HepG2 (cell line): ENCODE data around the gene PRELP. TPM values are rescaled to one million over a fixed set of nuclear protein-coding genes. Genes with fewer than 3 reads are reported as not detected.

ENCODE experiments used
- ATAC-seq: fragments of 200-7000 bp; cut with Tn5 transposase; 3 replicates; pipeline ENCODE4 v1.9.1; 2020; ENCODE audit warnings: mild to moderate bottlenecking, moderate library complexity
- BruUV-seq: library from RNA; stranded (reverse); fragments of 400-500 nt; replicated peaks from 2 replicates; lab custom pipeline; 2021; lab: Mats Ljungman, UMichigan
- CTCF ChIA-PET: fragments of 300-600 bp; formaldehyde crosslinking; extraction: SDS; loops from one replicate; lab custom pipeline; 2021; ENCODE audit warnings: low total read pairs, inconsistent platforms, low intra/inter-chr PET ratio; lab: Yijun Ruan, JAX
- POLR2A ChIA-PET: fragments of 350-600 bp; sonication (Branson Sonifier 250); formaldehyde crosslinking; loops from one replicate; lab custom pipeline; 2020; ENCODE audit warnings: antibody characterized with exemption, inconsistent platforms; lab: Yijun Ruan, JAX
- DNase-seq: peaks from one replicate; pipeline ENCODE4 v3.0.0-alpha.2; 2015; ENCODE audit warnings: low spot score
- FAIRE-seq: peaks from 3 replicates; lab custom pipeline; 2011; peaks lifted over from hg19 to GRCh38; lab: Jason Lieb, UNC
- H2AFZ ChIP-seq: one replicate; pipeline ENCODE4 v1.6.1; 2011; ENCODE audit warnings: low read length, inconsistent platforms
- H3K27ac ChIP-seq: fragments of 300-600 bp; 3 replicates; pipeline ENCODE4 v1.8.0; 2011; ENCODE audit warnings: mixed run types, mild to moderate bottlenecking, mixed read lengths, low read length, inconsistent platforms; ENCODE audit not compliant: insufficient read depth; ENCODE audit errors: extremely low read length
- H3K27me3 ChIP-seq, 2 experiments: fragments of 200-600 bp in 1 of 2; 2 replicates in 1 of 2; 3 replicates in 1 of 2; pipeline versions ENCODE4 v1.6.0 to v1.8.0; 2011; ENCODE audit warnings: low read length in 2 of 2, mild to moderate bottlenecking in 2 of 2, moderate library complexity in 2 of 2, inconsistent platforms in 1 of 2; ENCODE audit not compliant: insufficient read depth in 2 of 2, control insufficient read depth in 1 of 2
- H3K36me3 ChIP-seq, 2 experiments: fragments of 200-600 bp in 1 of 2; replicated peaks in 1 of 2; 2 replicates in 1 of 2; 3 replicates in 1 of 2; pipeline versions ENCODE4 v1.5.1 to v1.8.0; 2011; ENCODE audit warnings: low read length in 2 of 2, inconsistent platforms in 1 of 2; ENCODE audit not compliant: insufficient read depth in 2 of 2, control insufficient read depth in 1 of 2
- H3K4me1 ChIP-seq: 2 replicates; pipeline ENCODE4 v1.5.1; 2012; ENCODE audit warnings: low read length, inconsistent platforms; ENCODE audit not compliant: insufficient read depth
- H3K4me2 ChIP-seq: 2 replicates; pipeline ENCODE4 v1.6.0; 2011; ENCODE audit warnings: low read depth, low read length, inconsistent platforms
- H3K4me3 ChIP-seq, 3 experiments: fragments of 200-600 bp in 1 of 3; sonication (generic), shearing (Covaris generic) in 1 of 3; replicated peaks in 1 of 3; 2 replicates each; pipeline ENCODE4 v1.5.1; 2011 to 2016; ENCODE audit warnings: low read length in 3 of 3, inconsistent platforms in 2 of 3, low read depth in 2 of 3, mild to moderate bottlenecking in 2 of 3, control low read depth in 1 of 3, mixed read lengths in 1 of 3; ENCODE audit not compliant: insufficient read depth in 1 of 3
- H3K79me2 ChIP-seq: one replicate; pipeline ENCODE4 v1.6.1; 2011; ENCODE audit warnings: low read length, inconsistent platforms; ENCODE audit not compliant: insufficient read depth
- H3K9ac ChIP-seq: 2 replicates; pipeline ENCODE4 v1.6.0; 2011; ENCODE audit warnings: mild to moderate bottlenecking, low read depth, low read length, inconsistent platforms; ENCODE audit not compliant: insufficient read depth
- H3K9me3 ChIP-seq: 2 replicates; pipeline ENCODE4 v1.5.1; 2012; ENCODE audit warnings: mild to moderate bottlenecking, low read length
- H4K20me1 ChIP-seq: 2 replicates; pipeline ENCODE4 v1.6.0; 2011; ENCODE audit warnings: inconsistent platforms, mild to moderate bottlenecking, low read length, moderate library complexity; ENCODE audit not compliant: insufficient read depth
- EZH2 ChIP-seq: conservative IDR thresholded peaks from 2 replicates; pipeline ENCODE4 v1.6.1; 2012; ENCODE audit warnings: mild to moderate bottlenecking, low read depth, low read length, moderate library complexity
- HMGA1 ChIP-seq: sonication (generic); formaldehyde crosslinking; conservative IDR thresholded peaks from 2 replicates; pipeline ENCODE4 v1.4.0; 2020; ENCODE audit warnings: missing genetic modification reagents
- HOXA3 ChIP-seq: sonication (generic); formaldehyde crosslinking; IDR thresholded peaks from 2 replicates; pipeline ENCODE4 v1.5.0; 2020; ENCODE audit warnings: missing genetic modification reagents
- SNAPC4 ChIP-seq: sonication (generic); formaldehyde crosslinking; IDR thresholded peaks from 2 replicates; pipeline ENCODE4 v1.4.0; 2020; ENCODE audit warnings: mild to moderate bottlenecking, missing genetic modification reagents
- ZNF432 ChIP-seq: sonication (generic); formaldehyde crosslinking; IDR thresholded peaks from 2 replicates; pipeline ENCODE4 v1.5.0; 2020; ENCODE audit warnings: missing genetic modification reagents, mild to moderate bottlenecking, borderline replicate concordance
- ZNF557 ChIP-seq: sonication (generic); formaldehyde crosslinking; IDR thresholded peaks from 2 replicates; pipeline ENCODE4 v1.4.0; 2020; ENCODE audit warnings: missing genetic modification reagents
- ZNF75D ChIP-seq: sonication (generic); formaldehyde crosslinking; IDR thresholded peaks from 2 replicates; pipeline ENCODE4 v1.8.1; 2023; ENCODE audit warnings: missing genetic modification reagents, mild to moderate bottlenecking, borderline replicate concordance
- ZNF883 ChIP-seq: sonication (generic); formaldehyde crosslinking; IDR thresholded peaks from 2 replicates; pipeline ENCODE4 v1.5.1; 2020; ENCODE audit warnings: mild to moderate bottlenecking, missing genetic modification reagents; ENCODE audit errors: not compliant biosample characterization
- WGBS: methylation state at CpG from one replicate; pipeline ENCODE4 v1.1.6; 2017; ENCODE audit warnings: low lambda C conversion rate; 5-methylcytosine and 5-hydroxymethylcytosine counted together
- in situ Hi-C: cut with HindIII; loops from 2 replicates; pipeline ENCODE4 v1.10.0; 2017; ENCODE audit warnings: low pct_unique_long_range_greater_than_20kb; ENCODE audit not compliant: extremely low pct_ligation_motif_present
- intact Hi-C: fragments of 100-400 bp; cut with micrococcal nuclease; formaldehyde crosslinking; loops from one replicate; pipeline ENCODE4 v1.10.0; 2022; ENCODE audit not compliant: unreplicated experiment
- polyA plus RNA-seq, 8 experiments: library from polyadenylated mRNA; depleted of rRNA in 3 of 8; stranded (reverse) in 7 of 8; unstranded in 1 of 8; fragments of >200 nt; fragmentation: Illumina TruSeq in 4 of 8; extraction: Trizol in 4 of 8; gene quantifications; 2 replicates each; pipeline versions ENCODE4 v1.2.1 to v1.2.3, GENCODE V29; 2011 to 2016; ENCODE audit warnings: low read depth in 4 of 8, missing spikeins in 1 of 8, mixed read lengths in 1 of 8; ENCODE audit not compliant: insufficient read depth in 1 of 8
- total RNA-seq, 5 experiments: library from RNA; depleted of rRNA; stranded (reverse); fragments of >200 nt; fragmentation: Illumina TruSeq; extraction: Trizol; gene quantifications; 2 replicates each; pipeline ENCODE4 v1.2.3, GENCODE V29; 2016; ENCODE audit warnings: low read depth in 1 of 5

The PRELP gene
- total and polyA plus RNA-seq, 2 of the 13 experiments (the other 11 are each of a cell fraction or from before 2014, with no cell fraction given) = not detected

GRCh38 chr1:203479646-203480045 lies 4.0 kb downstream of the PRELP start (continued):
- no peak for TF ChIP-seq SNAPC4 (CRISPR knock-in tag)
- TF ChIP-seq ZNF75D (CRISPR knock-in tag) = no peak
- TF ChIP-seq, all 625 proteins: peak for 0

- Histone ChIP-seq H2AFZ (no peak overlapping the region), H3K9ac (no peak overlapping the region)
These were observed 4.5 kb downstream of the PRELP start for GRCh38 chr1:203480084-203480483.

More at GRCh38 chr1:203480084-203480483, 4.5 kb downstream of the PRELP start:
- no peak overlapping the region for H3K4me3 ChIP-seq
- no TSS peak for BruUV-seq
- H3K79me2 ChIP-seq = no peaks in the 10 kb centered on the region
- H3K9me3 ChIP-seq = no peaks in the 10 kb centered on the region
- no peak overlapping the region for H3K4me2 ChIP-seq
- no peaks in the 10 kb centered on the region for H3K4me1 ChIP-seq
- TF ChIP-seq ZNF883 (no peak), ZNF432 (CRISPR knock-in tag) (no peak), HMGA1 (CRISPR knock-in tag) (no peak), EZH2 (no peak), ZNF557 (no peak), HOXA3 (CRISPR knock-in tag) (no peak)
- POLR2A ChIA-PET = no interaction called here
- peak; percentile 47; the same call in 1 of the 3 replicates for ATAC-seq
- WGBS = 14% methylated on average over 2 of the region's 2 CpGs
- no peaks in the 10 kb centered on the region for H3K36me3 ChIP-seq
- FAIRE-seq = no peak
- no peaks in the 10 kb centered on the region for H4K20me1 ChIP-seq
- CTCF ChIA-PET = no interaction called here
- in situ Hi-C loops = loop anchor here (10.0 kb wide), 1 partner anchor 205 kb away; no protein-coding TSS in a partner anchor
- no peak for DNase-seq
- intact Hi-C loops = no loop called here
- H3K27me3 ChIP-seq = peaks cover 1 to 41% of the 10 kb centered on the region in 2 experiments; a peak in 2 of 5 replicates
- no peak overlapping the region for H3K27ac ChIP-seq
